GM13976 (cell line): Measurements from ENCODE around the gene KMT2A.
"Not testable (repeated sequence)": the region's sequence is repeated elsewhere in the genome, so short reads cannot be mapped to it uniquely, and the experiment has no call there.

ENCODE experiments used
- DNase-seq: peaks from one replicate; pipeline ENCODE4 v3.0.0; 2012; ENCODE audit warnings: low spot score
- CTCF ChIP-seq: IDR thresholded peaks from 2 replicates; pipeline ENCODE4 v1.5.1; 2012; ENCODE audit warnings: borderline replicate concordance, mild to moderate bottlenecking; ENCODE audit not compliant: insufficient read depth; ENCODE audit errors: extremely low read depth, missing control alignments, control extremely low read depth
- in situ Hi-C: fragments of 300-500 bp; cut with MboI; formaldehyde crosslinking; loops from one replicate; pipeline ENCODE4 v1.12.0; 2022; ENCODE audit warnings: low sequenced_read_pairs, mixed read lengths, inconsistent platforms; ENCODE audit not compliant: unreplicated experiment

Gene KMT2A

DNA sequence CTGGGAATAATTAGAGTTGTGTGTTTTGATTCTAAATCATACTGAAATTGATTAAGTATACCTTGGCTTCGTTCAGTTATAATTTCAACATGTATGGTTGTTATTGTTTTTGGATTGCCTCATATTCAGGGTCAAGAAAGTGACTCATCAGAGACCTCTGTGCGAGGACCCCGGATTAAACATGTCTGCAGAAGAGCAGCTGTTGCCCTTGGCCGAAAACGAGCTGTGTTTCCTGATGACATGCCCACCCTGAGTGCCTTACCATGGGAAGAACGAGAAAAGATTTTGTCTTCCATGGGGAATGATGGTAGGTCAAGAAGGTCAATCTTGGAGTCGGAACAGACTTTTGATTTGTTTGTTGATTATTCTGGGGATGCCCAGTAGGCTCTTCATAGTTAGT is 40.4 kb downstream of the KMT2A start:
- in situ Hi-C loops: loop anchor here (25.0 kb wide), 1 partner anchor 89 kb away; no protein-coding TSS in a partner anchor
- no peak for DNase-seq
- no peak for TF ChIP-seq CTCF

GRCh38 chr11:118481238-118481637 is 44.9 kb downstream of the KMT2A start:
- not testable (repeated sequence) for DNase-seq
- in situ Hi-C loops: loop anchor here (25.0 kb wide), 1 partner anchor 94 kb away; no protein-coding TSS in a partner anchor

DNA sequence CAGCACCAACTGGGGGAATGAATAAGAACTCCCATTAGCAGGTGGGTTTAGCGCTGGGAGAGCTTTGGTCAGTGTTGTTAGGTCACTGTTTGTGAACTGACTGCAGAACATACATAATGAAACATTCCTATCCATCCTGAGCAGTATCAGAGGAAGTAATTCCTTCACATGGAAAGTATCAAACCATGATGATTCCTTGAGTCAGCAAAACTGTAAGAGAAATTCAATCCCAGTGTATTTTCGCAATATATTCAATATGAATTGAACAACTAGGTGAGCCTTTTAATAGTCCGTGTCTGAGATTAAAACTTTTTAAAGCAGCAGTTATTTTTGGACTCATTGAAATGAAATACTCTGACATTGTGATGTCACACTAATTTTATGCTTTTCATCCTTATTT is 48.1 kb downstream of the KMT2A start:
- in situ Hi-C loops: loop anchor here (25.0 kb wide), 1 partner anchor 97 kb away; no protein-coding TSS in a partner anchor
- TF ChIP-seq CTCF: no peak
- DNase-seq: no peak

DNA sequence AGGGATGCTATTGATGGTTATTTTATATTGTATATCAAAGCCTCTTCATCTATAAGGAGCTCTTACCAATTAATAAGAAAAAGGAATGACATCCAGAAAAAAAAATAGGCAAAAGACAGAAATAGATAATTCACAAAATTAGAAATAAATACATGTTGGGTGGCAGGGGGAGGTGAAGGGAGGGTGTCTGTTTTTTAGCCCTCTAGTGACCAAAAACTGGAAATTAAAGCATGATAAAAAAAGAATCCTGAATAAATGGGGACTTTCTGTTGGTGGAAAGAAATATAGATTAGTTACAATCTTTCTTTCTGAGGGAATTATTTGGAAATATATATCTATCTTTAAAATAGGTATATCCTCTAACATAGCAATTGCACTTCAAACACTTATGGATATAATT is 49.0 kb downstream of the KMT2A start:
- no peak for TF ChIP-seq CTCF
- in situ Hi-C loops: loop anchor here (25.0 kb wide), 1 partner anchor 98 kb away; no protein-coding TSS in a partner anchor
- DNase-seq: no peak

GRCh38 chr11:118488480-118489109 is 52.3 kb downstream of the KMT2A start:
- peak; percentile 82 for DNase-seq
- in situ Hi-C loops: loop anchor here (25.0 kb wide), 1 partner anchor 101 kb away; no protein-coding TSS in a partner anchor
- peak; percentile 80 for TF ChIP-seq CTCF

- no peak for TF ChIP-seq CTCF
- in situ Hi-C loops: loop anchor here (25.0 kb wide), 1 partner anchor 104 kb away; no protein-coding TSS in a partner anchor
- no peak for DNase-seq
Measured at GRCh38 chr11:118491041-118491440, 54.7 kb downstream of the KMT2A start.

DNA sequence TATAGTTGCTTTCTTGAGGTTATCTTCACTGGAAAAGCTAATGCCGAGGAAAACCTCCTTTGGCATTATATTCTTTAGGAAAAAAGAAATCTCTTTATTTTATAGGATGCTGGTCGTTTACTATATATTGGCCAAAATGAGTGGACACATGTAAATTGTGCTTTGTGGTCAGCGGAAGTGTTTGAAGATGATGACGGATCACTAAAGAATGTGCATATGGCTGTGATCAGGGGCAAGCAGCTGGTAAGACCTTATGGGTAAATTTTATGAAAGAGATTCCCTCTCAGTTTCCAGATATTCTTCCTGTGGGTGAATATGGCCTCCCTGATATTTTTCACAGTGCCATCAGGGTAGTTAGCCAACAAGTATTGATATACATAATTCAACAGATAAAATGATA is 61.5 kb downstream of the KMT2A start:
- in situ Hi-C loops: loop anchor here (25.0 kb wide), 1 partner anchor 111 kb away; no protein-coding TSS in a partner anchor
- TF ChIP-seq CTCF: no peak
- DNase-seq: no peak
